CD14-positive monocyte (primary cell): ENCODE results near the gene ARHGAP15. TPM values are rescaled to one million over a fixed set of nuclear protein-coding genes. Genes with fewer than 3 reads are reported as not detected.
A peak's percentile ranks its signal among the peaks of the same experiment; 100 is the strongest.

Experiments
- DNase-seq, 3 donors: peaks; one replicate each; pipeline ENCODE4 v3.0.0-alpha.2; 2011 to 2022
- H2AFZ ChIP-seq: 2 replicates; pipeline ENCODE4 v1.6.0; 2012; ENCODE audit warnings: mild to moderate bottlenecking, low read depth, low read length, inconsistent platforms; ENCODE audit not compliant: insufficient read depth, poor library complexity, severe bottlenecking
- H3K27ac ChIP-seq, 2 donors: 1 replicate in 1 of 2; 2 replicates in 1 of 2; pipeline ENCODE4 v1.5.1; 2012 to 2013; ENCODE audit warnings: low read length in 2 of 2, control low read depth in 1 of 2, inconsistent platforms in 1 of 2, low read depth in 1 of 2, mild to moderate bottlenecking in 1 of 2
- H3K27me3 ChIP-seq, 2 donors: one replicate each; pipeline versions ENCODE4 v1.6.0 to v1.6.1; 2011 to 2013; ENCODE audit warnings: low read length in 2 of 2; ENCODE audit not compliant: control insufficient read depth in 2 of 2, insufficient read depth in 2 of 2
- H3K36me3 ChIP-seq, 2 donors: replicated peaks in 1 of 2; 1 replicate in 1 of 2; 2 replicates in 1 of 2; pipeline versions ENCODE4 v1.5.1 to v1.6.1; 2012 to 2013; ENCODE audit warnings: low read length in 2 of 2, control low read depth in 1 of 2, inconsistent platforms in 1 of 2, mild to moderate bottlenecking in 1 of 2; ENCODE audit not compliant: insufficient read depth in 2 of 2, control insufficient read depth in 1 of 2
- H3K4me1 ChIP-seq, 2 donors: 1 replicate in 1 of 2; 2 replicates in 1 of 2; pipeline versions ENCODE4 v1.5.1 to v1.6.1; 2012 to 2013; ENCODE audit warnings: low read length in 2 of 2, control low read depth in 1 of 2, inconsistent platforms in 1 of 2, mild to moderate bottlenecking in 1 of 2, moderate library complexity in 1 of 2; ENCODE audit not compliant: insufficient read depth in 2 of 2, control insufficient read depth in 1 of 2
- H3K4me2 ChIP-seq: replicated peaks from 2 replicates; pipeline ENCODE3; 2012; ENCODE audit warnings: low read length, moderate library complexity, mild to moderate bottlenecking; ENCODE audit not compliant: poor library complexity, severe bottlenecking; ENCODE audit errors: extremely low read depth
- H3K4me3 ChIP-seq, 3 experiments: fragments of 200-600 bp in 1 of 3; sonication (generic) in 1 of 3; replicated peaks in 1 of 3; 1 replicate in 2 of 3; 2 replicates in 1 of 3; pipeline ENCODE4 v1.5.1; 2011 to 2013; ENCODE audit warnings: low read length in 3 of 3, mild to moderate bottlenecking in 3 of 3, control low read depth in 2 of 3, low read depth in 2 of 3, inconsistent platforms in 1 of 3, moderate library complexity in 1 of 3
- H3K79me2 ChIP-seq: 2 replicates; pipeline ENCODE4 v1.6.0; 2012; ENCODE audit warnings: mild to moderate bottlenecking, control low read depth, inconsistent platforms, low read length, moderate library complexity; ENCODE audit not compliant: insufficient read depth
- H3K9ac ChIP-seq: 2 replicates; pipeline ENCODE4 v1.6.0; 2017; ENCODE audit warnings: low read length, mild to moderate bottlenecking; ENCODE audit not compliant: insufficient read depth, poor library complexity, severe bottlenecking
- H3K9me3 ChIP-seq, 2 donors: replicated peaks in 1 of 2; 1 replicate in 1 of 2; 2 replicates in 1 of 2; pipeline versions ENCODE4 v1.5.1 to v1.6.1; 2012 to 2013; ENCODE audit warnings: low read length in 2 of 2, control low read depth in 1 of 2; ENCODE audit not compliant: control insufficient read depth in 1 of 2, insufficient read depth in 1 of 2
- H4K20me1 ChIP-seq: 2 replicates; pipeline ENCODE4 v1.6.0; 2012; ENCODE audit warnings: mild to moderate bottlenecking, low read length, control low read depth, moderate library complexity; ENCODE audit not compliant: insufficient read depth
- H3K27ac Mint-ChIP-seq, 7 donors: one replicate each; pipeline ENCODE4 v1.8.0; 2020; ENCODE audit warnings: mild to moderate bottlenecking in 7 of 7, mixed read lengths in 7 of 7, moderate library complexity in 6 of 7, inconsistent platforms in 2 of 7
- H3K27me3 Mint-ChIP-seq, 3 donors: one replicate each; pipeline ENCODE4 v1.8.0; 2021 to 2022; ENCODE audit warnings: low read depth in 3 of 3, mild to moderate bottlenecking in 3 of 3, mixed read lengths in 3 of 3, moderate library complexity in 3 of 3, inconsistent platforms in 1 of 3
- H3K36me3 Mint-ChIP-seq, 2 donors: one replicate each; pipeline ENCODE4 v1.8.0; 2020; ENCODE audit warnings: mixed read lengths in 2 of 2, inconsistent platforms in 1 of 2, mild to moderate bottlenecking in 1 of 2
- H3K4me1 Mint-ChIP-seq: one replicate; pipeline ENCODE4 v1.8.0; 2020; ENCODE audit warnings: mild to moderate bottlenecking, mixed read lengths
- H3K4me3 Mint-ChIP-seq, 2 donors: one replicate each; pipeline ENCODE4 v1.8.0; 2020; ENCODE audit warnings: mild to moderate bottlenecking in 2 of 2, mixed read lengths in 2 of 2, moderate library complexity in 1 of 2
- H3K9me3 Mint-ChIP-seq, 7 donors: one replicate each; pipeline ENCODE4 v1.8.0; 2020 to 2022; ENCODE audit warnings: mixed read lengths in 7 of 7, mild to moderate bottlenecking in 6 of 7, moderate library complexity in 6 of 7, inconsistent platforms in 2 of 7
- WGBS: methylation state at CpG from one replicate; pipeline ENCODE4 v1.1.5; 2013; ENCODE audit warnings: missing lambda C conversion rate; ENCODE audit not compliant: insufficient coverage; 5-methylcytosine and 5-hydroxymethylcytosine counted together
- intact Hi-C, 2 donors: fragments of 100-400 bp; cut with micrococcal nuclease; formaldehyde crosslinking; loops; one replicate each; pipeline versions ENCODE4 v1.15.0 to v1.15.1; 2023
- polyA plus RNA-seq, 3 donors: library from polyadenylated mRNA; depleted of rRNA in 1 of 3; unstranded in 2 of 3; stranded (reverse) in 1 of 3; fragments of 300-500 nt in 2 of 3; fragments of >200 nt in 1 of 3; fragmentation: Illumina TruSeq in 2 of 3; gene quantifications; 1 replicate in 2 of 3; 2 replicates in 1 of 3; pipeline ENCODE4 v1.2.3, GENCODE V29; 2012 to 2021
- TF ChIP-seq, protein P1 (sequence below): fragments of 200-600 bp; IDR thresholded peaks from one replicate; pipeline ENCODE4 v1.8.0; 2022; ENCODE audit warnings: antibody characterized with exemption, mild to moderate bottlenecking

The ARHGAP15 gene
- polyA plus RNA-seq, 3 donors, result 35.4 to 50.9 (median 50.7) TPM

DNA sequence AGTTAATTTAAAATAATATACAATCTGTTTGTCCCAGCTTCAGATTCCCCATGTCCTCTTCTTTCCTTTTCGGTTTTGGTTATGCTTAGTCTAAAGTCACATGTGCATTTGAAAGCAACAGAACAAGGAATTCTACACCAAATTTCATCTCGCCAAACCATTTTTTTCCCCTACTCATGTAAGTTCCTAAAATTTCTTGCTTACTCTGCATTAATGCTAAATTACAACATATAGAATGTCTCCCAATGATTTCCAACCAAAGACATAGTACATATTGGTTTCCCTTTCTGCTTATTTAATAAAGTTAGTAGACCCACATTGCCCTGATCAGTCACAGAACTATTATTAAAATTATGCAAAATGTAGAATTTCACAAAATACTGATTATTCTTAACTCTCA lies 212.3 kb downstream of the ARHGAP15 start:
- Histone ChIP-seq H4K20me1 (peaks cover 3% of the 10 kb centered on the region), H3K4me2 (no peak overlapping the region), H3K79me2 (no peaks in the 10 kb centered on the region), H3K27ac (no peak overlapping the region), H3K4me3 (no peak overlapping the region), H2AFZ (no peak overlapping the region), H3K4me1 (no peaks in the 10 kb centered on the region), H3K36me3 (peaks cover 0 to 5% of the 10 kb centered on the region in 2 donors), H3K9ac (no peak overlapping the region), H3K27me3 (no peaks in the 10 kb centered on the region), H3K9me3 (no peaks in the 10 kb centered on the region)
- H3K4me3 Mint-ChIP-seq, result no peak overlapping the region
- no peaks in the 10 kb centered on the region for H3K9me3 Mint-ChIP-seq
- DNase-seq, result no peak
- H3K36me3 Mint-ChIP-seq, result peaks cover 17 to 20% of the 10 kb centered on the region in 2 donors
- H3K27ac Mint-ChIP-seq, result peak overlapping the region in 1 of 7 donors; percentile 2
- intact Hi-C loops, result no loop called here
- TF ChIP-seq, protein P1, sequence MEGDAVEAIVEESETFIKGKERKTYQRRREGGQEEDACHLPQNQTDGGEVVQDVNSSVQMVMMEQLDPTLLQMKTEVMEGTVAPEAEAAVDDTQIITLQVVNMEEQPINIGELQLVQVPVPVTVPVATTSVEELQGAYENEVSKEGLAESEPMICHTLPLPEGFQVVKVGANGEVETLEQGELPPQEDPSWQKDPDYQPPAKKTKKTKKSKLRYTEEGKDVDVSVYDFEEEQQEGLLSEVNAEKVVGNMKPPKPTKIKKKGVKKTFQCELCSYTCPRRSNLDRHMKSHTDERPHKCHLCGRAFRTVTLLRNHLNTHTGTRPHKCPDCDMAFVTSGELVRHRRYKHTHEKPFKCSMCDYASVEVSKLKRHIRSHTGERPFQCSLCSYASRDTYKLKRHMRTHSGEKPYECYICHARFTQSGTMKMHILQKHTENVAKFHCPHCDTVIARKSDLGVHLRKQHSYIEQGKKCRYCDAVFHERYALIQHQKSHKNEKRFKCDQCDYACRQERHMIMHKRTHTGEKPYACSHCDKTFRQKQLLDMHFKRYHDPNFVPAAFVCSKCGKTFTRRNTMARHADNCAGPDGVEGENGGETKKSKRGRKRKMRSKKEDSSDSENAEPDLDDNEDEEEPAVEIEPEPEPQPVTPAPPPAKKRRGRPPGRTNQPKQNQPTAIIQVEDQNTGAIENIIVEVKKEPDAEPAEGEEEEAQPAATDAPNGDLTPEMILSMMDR, result no peak
- H3K27me3 Mint-ChIP-seq, result peaks cover 0 to 1% (median 0%) of the 10 kb centered on the region in 3 donors
- H3K4me1 Mint-ChIP-seq, result no peaks in the 10 kb centered on the region
- 100% methylated on average over 1 of the region's 2 CpGs for WGBS

GRCh38 chr2:143344780-143345179 lies 215.6 kb downstream of the ARHGAP15 start:
- Mint-ChIP-seq H3K4me1 (no peaks in the 10 kb centered on the region), H3K4me3 (no peak overlapping the region)

More at GRCh38 chr2:143344780-143345179, 215.6 kb downstream of the ARHGAP15 start:
- TF ChIP-seq, protein P1, result no peak
- Histone ChIP-seq H3K79me2 (peaks cover 4% of the 10 kb centered on the region), H3K27ac (no peak overlapping the region), H4K20me1 (peaks cover 3% of the 10 kb centered on the region), H3K9ac (no peak overlapping the region), H3K27me3 (no peaks in the 10 kb centered on the region), H3K4me1 (no peaks in the 10 kb centered on the region), H2AFZ (no peak overlapping the region), H3K9me3 (no peaks in the 10 kb centered on the region), H3K4me3 (no peak overlapping the region), H3K4me2 (no peak overlapping the region), H3K36me3 (peaks cover 0 to 5% of the 10 kb centered on the region in 2 donors)
- intact Hi-C loops, result no loop called here
- no CpG with 5 or more reads among the region's 2 CpGs for WGBS
- H3K27ac Mint-ChIP-seq, result no peak overlapping the region
- peaks cover 18 to 20% of the 10 kb centered on the region in 2 donors for H3K36me3 Mint-ChIP-seq
- H3K27me3 Mint-ChIP-seq, result peaks cover 0 to 1% (median 0%) of the 10 kb centered on the region in 3 donors
- no peak for DNase-seq
- no peaks in the 10 kb centered on the region for H3K9me3 Mint-ChIP-seq
